HG03280 (cell line): ENCODE measurements around the gene CWC22.
"Not testable (repeated sequence)": the region's sequence is repeated elsewhere in the genome, so short reads cannot be mapped to it uniquely, and the experiment has no call there.

Experiments used
- ATAC-seq: cut with Tn5 transposase; IDR thresholded peaks from one replicate; pipeline ENCODE4 v1.9.1; 2021; ENCODE audit warnings: mild to moderate bottlenecking, moderate library complexity; ENCODE audit not compliant: unreplicated experiment

The CWC22 gene

GRCh38 chr2:180006781-180007579 is at the start of gene CWC22:
TSS of gene CWC22 (minus strand) at chr2:180007297. CDS start at chr2:179993341, 13,956 bp downstream.
- peak; percentile 98 for ATAC-seq

DNA sequence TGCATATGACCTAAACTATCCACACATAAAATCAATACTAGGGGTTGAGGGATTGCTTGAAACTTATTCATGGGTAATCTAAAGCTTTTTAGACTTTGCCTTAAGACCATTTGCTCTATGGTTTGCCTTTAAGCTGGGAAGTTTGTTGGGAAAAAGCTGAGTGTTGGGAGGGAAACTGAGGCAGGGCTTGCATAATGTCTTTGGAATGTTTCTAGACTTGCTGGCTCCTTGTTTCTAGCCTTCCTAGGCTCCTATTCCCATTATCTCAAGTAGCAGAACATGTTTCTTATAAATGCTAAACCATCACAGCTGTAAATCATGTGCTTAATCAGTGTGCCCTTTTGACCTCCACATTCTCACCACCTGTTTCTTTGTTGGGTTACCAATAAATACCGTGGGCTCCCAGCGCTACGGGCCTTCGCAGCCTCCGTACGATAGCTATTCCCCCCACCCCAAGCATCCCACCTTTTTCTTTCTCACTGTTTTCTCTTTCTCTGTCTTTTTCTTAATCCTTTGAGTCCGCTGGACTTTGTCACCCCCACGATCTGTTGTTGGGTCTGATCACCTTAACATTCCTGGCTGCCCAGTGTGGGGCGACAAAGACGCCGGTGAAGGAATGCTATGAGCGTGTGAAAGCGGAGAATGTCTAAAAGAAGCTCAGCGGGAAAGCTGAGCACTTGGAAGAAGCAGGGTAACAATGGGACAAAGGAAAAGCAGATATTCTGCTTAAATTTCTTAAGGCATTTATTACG is 49.4 kb upstream of the CWC22 start:
- ATAC-seq = no peak

DNA sequence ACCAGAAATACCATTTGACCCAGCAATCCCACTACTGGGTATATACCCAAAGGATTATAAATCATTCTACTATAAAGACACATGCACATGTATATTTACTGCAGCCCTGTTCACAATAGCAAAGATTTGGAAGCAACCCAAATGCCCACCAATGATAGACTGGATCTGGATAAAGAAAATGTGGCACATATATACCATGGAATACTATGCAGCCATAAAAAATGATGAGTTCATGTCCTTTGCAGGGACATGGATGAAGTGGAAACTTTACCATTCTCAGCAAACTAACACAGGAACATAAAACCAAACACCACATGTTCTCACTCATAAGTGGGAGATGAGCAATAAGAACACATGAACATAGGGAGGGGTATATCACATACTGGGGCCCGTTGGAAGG is 47.5 kb upstream of the CWC22 start:
- not testable (repeated sequence) for ATAC-seq

DNA sequence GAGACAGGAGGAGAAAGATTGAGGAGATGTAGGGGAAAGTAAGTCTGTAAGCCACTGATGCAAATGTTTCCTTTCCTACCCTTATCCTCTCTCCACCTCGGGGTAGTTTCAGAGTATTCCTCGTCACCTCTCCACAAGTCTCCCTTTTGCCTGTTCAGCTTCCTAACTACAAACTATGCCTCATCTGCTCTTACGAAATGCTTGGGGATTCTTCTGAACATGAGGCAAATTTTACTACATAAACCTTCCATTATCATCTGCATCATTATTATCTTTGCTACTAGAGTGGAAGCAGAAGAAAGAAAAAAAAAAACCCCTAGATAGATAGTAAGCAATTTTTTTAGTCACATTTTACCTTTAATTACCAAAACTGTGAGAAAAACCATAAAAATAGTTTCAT is 43.1 kb upstream of the CWC22 start:
- no peak for ATAC-seq

DNA sequence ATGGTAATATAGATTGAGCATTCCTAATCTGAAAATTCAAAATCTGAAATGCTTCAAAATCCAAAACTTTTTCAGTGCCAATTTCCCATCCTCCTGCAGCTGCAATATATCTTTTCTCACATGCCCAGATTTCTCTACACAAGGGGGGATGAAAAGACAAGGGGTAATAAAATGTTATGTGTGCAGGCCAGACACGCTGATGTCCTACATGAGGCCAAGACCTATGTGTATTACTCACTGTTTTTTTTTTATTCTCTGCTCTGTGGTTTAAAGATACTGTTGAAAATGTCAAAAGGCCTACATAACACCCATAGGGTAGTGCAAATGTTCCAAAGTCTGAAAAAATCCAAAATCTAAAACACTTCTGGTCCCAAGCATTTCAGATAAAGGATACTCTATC is 41.2 kb upstream of the CWC22 start:
- ATAC-seq = no peak

DNA sequence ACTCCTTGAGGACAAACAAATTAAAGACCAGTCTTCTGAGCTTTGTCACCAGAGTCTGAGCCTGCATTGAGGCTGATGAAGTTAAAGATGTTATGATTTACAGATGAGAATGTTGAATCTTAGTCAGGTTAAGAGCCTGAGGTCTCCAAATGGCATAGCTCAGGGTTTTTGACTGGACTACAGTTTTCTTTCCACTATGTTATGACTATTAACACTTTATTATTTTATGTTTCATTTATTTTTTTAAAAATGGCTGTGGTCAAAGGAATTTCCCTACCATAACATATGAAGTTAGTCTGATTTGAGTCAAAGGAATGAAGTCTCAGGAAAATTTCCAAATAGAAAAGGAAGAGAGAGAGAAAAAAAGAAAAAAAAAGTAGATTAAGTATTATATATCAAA is 39.7 kb upstream of the CWC22 start:
- ATAC-seq = no peak

- ATAC-seq = no peak
Measured at GRCh38 chr2:180046202-180046601, 39.1 kb upstream of the CWC22 start.

GRCh38 chr2:180040146-180040925 is 33.2 kb upstream of the CWC22 start:
- ATAC-seq = no peak

DNA sequence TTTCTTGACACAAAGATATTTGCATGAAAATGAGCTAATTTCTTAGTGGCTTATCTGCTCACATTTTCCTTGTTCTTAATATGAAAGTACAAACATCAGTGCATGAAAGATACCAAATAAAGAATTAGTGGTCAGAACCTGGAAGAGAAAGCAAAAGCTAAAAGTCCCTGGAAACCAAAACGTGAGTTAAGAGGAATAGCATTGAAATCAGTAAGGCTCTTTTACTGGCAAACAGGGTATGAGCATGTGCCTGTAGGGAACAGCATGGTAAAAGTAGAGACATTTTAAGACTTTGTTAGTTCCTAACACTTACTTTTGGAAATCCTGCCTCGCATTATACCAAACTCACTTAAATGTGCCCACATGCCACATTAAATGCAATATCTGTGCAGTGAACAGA is 31.9 kb upstream of the CWC22 start:
- ATAC-seq = no peak

DNA sequence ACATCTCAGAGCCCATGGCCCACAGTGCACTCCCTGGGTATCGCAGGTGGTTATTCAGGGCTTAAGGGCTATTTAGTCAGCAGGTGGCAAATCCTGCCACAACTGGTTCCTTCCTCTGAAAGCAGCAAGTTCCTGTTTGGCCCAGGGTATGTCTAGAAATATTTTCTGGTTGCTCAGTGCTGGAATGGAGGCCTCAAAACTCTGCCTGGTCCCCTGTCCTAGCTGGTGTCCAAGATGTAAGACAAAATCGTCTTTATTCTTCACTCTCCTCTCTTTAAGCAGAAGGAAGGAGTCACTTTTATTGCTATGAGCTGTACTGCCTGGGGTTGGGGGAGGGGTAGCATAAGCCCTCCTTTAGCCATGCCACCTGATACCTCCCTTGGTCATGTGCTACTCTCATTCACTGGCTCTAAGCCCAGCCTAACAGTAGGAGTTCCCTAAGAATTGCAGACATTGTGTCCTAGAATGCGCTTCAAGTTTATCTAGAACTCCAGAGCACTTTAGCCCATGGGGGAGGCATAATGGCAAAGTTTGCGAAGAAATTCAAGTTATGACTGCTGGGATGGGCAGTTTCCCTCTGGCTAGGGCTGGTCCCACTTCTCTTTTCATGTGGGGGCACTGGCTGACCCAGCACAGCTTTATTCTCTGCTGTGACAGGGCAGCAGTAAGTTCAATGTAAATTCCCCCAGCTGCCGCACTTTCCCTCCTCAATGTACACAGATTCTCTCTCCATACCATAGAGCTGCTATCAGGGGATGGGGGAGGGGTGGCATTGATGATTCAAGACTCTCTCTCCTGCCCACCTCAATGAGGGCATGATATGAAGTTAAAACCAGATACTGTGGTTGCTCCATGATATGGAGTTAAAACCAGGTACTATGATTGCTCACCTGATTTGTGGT is 27.1 kb upstream of the CWC22 start:
- ATAC-seq = no peak

DNA sequence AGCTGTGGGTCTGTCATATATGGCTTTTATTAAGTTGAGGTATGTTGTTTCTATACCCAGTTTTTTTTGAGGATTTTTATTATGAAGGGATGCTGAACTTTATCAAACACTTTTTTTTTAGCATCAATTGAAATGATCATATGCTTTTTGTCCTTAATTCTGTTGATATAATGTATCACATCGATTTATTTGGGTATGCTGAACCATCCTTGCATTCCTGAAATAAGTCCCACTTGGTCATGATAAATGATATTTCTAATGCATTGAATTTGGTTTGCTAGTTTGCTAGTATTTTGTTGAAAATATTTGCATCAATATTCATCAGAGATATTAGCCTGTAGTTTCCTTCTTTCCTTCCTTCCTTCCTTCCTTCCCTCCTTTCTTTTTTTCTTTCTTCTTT is 22.5 kb upstream of the CWC22 start:
- no peak for ATAC-seq

DNA sequence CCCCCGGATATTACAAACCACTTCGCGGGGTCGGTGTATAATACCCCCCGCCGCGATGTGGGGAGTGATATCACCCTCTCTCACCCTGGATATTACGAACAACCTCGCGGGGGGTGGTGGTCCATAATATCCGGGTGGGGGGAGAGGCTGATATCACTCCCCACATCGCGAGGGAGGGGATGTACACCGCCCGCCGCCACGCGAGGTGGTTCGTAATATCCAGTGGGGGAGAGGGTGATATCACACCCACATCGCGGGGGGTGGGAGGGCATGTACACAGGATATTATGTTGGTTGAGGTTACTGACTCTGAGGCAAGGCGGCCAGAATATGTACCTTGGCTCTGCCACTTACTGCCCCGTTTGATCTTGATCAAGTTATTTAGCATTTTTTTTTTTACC is 14.8 kb upstream of the CWC22 start:
- no peak for ATAC-seq

- no peak for ATAC-seq
Measured at GRCh38 chr2:180017784-180018183, 10.7 kb upstream of the CWC22 start.

GRCh38 chr2:180016937-180017336 is 9.8 kb upstream of the CWC22 start:
- ATAC-seq = no peak

DNA sequence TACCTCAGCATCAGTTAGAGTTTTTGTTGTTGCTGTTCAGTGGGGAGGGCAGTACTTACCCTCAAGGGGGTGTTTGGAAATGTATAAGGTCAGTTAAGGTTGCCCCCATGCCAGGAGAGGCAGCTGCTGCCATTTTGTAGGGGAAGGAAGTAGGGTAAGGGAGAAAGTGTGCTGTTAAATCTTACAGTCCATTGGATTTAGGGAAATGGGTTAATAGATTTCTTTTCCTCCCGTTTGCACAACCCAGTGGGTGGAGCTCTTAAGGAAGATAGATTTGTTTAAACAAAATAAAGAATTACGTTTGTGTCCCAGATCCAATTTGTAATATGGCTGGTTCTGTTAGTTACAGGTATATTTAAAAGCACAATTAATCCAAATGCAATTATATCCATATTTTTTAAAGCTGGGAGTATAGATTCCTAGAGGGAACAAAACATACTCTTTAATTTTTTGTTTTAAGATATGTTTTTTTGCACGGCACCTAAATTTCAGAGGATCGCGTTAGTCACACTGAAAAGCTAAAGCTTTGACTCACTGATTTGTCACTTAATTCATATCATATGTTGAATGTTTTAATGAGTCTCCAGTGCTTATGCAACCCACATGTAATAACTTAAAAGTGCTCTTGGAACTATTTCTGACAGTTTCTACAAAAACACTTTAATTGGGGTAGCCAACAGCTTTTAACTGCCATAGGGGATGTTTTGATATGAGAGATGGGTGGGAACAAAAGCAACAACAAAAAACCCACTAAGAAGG is 9.0 kb upstream of the CWC22 start:
- ATAC-seq = no peak

GRCh38 chr2:180012523-180012922 is 5.4 kb upstream of the CWC22 start:
- no peak for ATAC-seq

DNA sequence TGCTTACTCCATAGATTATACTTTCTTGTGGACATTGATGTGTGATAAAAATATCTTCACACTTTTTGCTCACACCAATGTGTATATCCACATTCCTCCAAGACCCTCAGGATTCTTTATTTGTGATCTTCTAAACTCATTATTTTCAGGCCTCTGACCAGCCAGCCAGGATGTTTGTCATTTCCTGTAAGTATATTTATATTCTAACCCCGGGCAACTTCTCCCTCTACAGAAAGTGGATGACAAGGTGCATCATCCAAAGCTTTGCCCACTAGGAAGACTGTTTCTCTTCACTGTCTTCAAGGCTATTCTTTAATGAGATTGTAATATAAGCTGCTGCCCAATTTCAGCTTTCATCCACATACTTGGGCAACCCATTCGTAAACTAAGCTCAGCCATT is 3.6 kb upstream of the CWC22 start:
- ATAC-seq = no peak

GRCh38 chr2:180006231-180006630 is 866 bp downstream of the CWC22 start:
- no peak for ATAC-seq

DNA sequence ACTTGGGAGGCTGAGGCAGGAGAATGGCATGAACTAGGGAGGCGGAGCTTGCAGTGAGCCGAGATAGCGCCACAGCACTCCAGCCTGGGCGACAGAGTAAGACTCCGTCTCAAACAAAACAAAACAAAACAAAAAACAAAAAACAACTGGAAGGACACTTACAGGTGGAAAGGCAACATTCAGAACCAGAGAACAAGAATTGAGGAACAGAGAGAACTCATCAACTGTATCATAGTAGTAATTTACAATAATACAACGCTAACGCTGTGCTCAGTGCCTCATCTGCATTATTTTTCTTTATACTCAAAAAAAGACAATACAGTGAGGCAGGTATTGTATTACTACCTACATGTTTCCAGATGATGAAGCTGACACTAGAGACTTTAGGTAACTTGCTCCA is 1.6 kb downstream of the CWC22 start:
- not testable (repeated sequence) for ATAC-seq

- ATAC-seq = no peak
Measured at GRCh38 chr2:180004731-180005130, 2.4 kb downstream of the CWC22 start.
